ENCODE data around the gene GFRA3. TPM values are rescaled to one million over a fixed set of nuclear protein-coding genes. Genes with fewer than 3 reads are reported as not detected.
"Not testable (repeated sequence)": the region's sequence is repeated elsewhere in the genome, so short reads cannot be mapped to it uniquely, and the experiment has no call there.

The GFRA3 gene
- not detected in 2 replicates for total RNA-seq (2014; rRNA removed)
- polyA plus RNA-seq (2012), result not detected

GRCh38 chr5:138274189-138274853 lies at the start of gene GFRA3:
Gene GFRA3, minus strand, starts transcription at chr5:138274621. Its CDS starts 197 bp downstream, at chr5:138274424.
- no peak for DNase-seq (ENCODE audit: low read depth)

- not testable (repeated sequence) for DNase-seq (ENCODE audit: low read depth)
These were observed 43.8 kb upstream of the GFRA3 start for GRCh38 chr5:138318211-138318610.

- no peak for DNase-seq (ENCODE audit: low read depth)
These were observed 41.9 kb upstream of the GFRA3 start for GRCh38 chr5:138316355-138316754.

- no peak for DNase-seq (ENCODE audit: low read depth)
These were observed 41.4 kb upstream of the GFRA3 start for GRCh38 chr5:138315751-138316278.

GRCh38 chr5:138305797-138306196 lies 31.4 kb upstream of the GFRA3 start:
- peak; percentile 4 for DNase-seq (ENCODE audit: low read depth)

GRCh38 chr5:138303372-138303771 lies 29.0 kb upstream of the GFRA3 start:
- DNase-seq (ENCODE audit: low read depth), result peak; percentile 38

GRCh38 chr5:138289296-138289695 lies 14.9 kb upstream of the GFRA3 start:
- DNase-seq (ENCODE audit: low read depth), result no peak

- no peak for DNase-seq (ENCODE audit: low read depth)
These were observed 12.8 kb upstream of the GFRA3 start for GRCh38 chr5:138287246-138287645.

GRCh38 chr5:138282920-138283742 lies 8.7 kb upstream of the GFRA3 start:
- peak; percentile 42 for DNase-seq (ENCODE audit: low read depth)

- no peak for DNase-seq (ENCODE audit: low read depth)
These were observed 6.5 kb upstream of the GFRA3 start for GRCh38 chr5:138280915-138281314.

GRCh38 chr5:138276402-138277054 lies 2.1 kb upstream of the GFRA3 start:
- no peak for DNase-seq (ENCODE audit: low read depth)

GRCh38 chr5:138275895-138276294 lies 1.5 kb upstream of the GFRA3 start:
- DNase-seq (ENCODE audit: low read depth), result no peak

- DNase-seq (ENCODE audit: low read depth), result no peak
These were observed 960 bp upstream of the GFRA3 start for GRCh38 chr5:138275379-138275782.

GRCh38 chr5:138273834-138274188 lies 610 bp downstream of the GFRA3 start:
- DNase-seq (ENCODE audit: low read depth), result no peak

GRCh38 chr5:138272681-138273080 lies 1.7 kb downstream of the GFRA3 start:
- no peak for DNase-seq (ENCODE audit: low read depth)

- DNase-seq (ENCODE audit: low read depth), result no peak
These were observed 3.1 kb downstream of the GFRA3 start for GRCh38 chr5:138271281-138271680.

- no peak for DNase-seq (ENCODE audit: low read depth)
These were observed 10.2 kb downstream of the GFRA3 start for GRCh38 chr5:138264183-138264582.

GRCh38 chr5:138263581-138263980 lies 10.8 kb downstream of the GFRA3 start:
- DNase-seq (ENCODE audit: low read depth), result no peak

GRCh38 chr5:138258704-138259292 lies 15.6 kb downstream of the GFRA3 start:
- DNase-seq (ENCODE audit: low read depth), result no peak

- DNase-seq (ENCODE audit: low read depth), result no peak
These were observed 16.8 kb downstream of the GFRA3 start for GRCh38 chr5:138257583-138257982.

- DNase-seq (ENCODE audit: low read depth), result no peak
These were observed 21.5 kb downstream of the GFRA3 start for GRCh38 chr5:138252944-138253343.

GRCh38 chr5:138247800-138248199 lies 26.6 kb downstream of the GFRA3 start:
- not testable (repeated sequence) for DNase-seq (ENCODE audit: low read depth)

All from LHCN-M2 (cell line).